ENCODE data around the gene TRIM49D2.
"Not testable (repeated sequence)": the region's sequence is repeated elsewhere in the genome, so short reads cannot be mapped to it uniquely, and the experiment has no call there.

TRIM49D2 gene, protein sequence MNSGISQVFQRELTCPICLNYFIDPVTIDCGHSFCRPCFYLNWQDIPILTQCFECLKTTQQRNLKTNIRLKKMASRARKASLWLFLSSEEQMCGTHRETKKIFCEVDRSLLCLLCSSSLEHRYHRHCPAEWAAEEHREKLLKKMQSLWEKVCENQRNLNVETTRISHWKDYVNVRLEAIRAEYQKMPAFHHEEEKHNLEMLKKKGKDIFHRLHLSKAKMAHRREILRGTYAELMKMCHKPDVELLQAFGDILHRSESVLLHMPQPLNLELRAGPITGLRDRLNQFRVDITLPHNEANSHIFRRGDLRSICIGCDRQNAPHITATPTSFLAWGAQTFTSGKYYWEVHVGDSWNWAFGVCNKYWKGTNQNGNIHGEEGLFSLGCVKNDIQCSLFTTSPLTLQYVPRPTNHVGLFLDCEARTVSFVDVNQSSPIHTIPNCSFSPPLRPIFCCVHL

GRCh38 chr11:89923764-89924163 lies at the start of gene TRIM49D2:
Gene TRIM49D2, plus strand, starts transcription at chr11:89924064. Its CDS starts 2,698 bp downstream, at chr11:89926762.
- DNase-seq (ENCODE audit: low read depth), result not testable (repeated sequence)

DNA sequence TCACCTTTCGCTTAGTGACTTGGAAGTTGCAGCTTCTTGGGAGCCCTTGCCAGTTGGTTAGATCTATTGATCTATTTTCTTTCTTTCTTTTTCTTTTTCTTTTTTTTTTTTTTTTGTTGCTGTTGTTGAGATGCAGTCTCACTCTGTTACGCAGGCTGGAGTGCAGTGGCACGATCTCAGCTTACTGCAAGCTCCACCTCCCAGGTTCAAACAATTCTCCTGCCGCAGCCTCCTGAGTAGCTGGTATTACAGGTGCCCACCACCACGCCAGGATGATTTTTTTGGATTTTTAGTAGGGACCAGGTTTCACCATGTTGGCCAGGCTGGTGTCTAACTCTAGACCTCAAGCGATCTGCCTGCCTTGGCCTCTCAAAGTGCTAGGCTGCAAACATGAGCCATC lies 46.4 kb upstream of the TRIM49D2 start:
- DNase-seq (ENCODE audit: low read depth), result not testable (repeated sequence)

DNA sequence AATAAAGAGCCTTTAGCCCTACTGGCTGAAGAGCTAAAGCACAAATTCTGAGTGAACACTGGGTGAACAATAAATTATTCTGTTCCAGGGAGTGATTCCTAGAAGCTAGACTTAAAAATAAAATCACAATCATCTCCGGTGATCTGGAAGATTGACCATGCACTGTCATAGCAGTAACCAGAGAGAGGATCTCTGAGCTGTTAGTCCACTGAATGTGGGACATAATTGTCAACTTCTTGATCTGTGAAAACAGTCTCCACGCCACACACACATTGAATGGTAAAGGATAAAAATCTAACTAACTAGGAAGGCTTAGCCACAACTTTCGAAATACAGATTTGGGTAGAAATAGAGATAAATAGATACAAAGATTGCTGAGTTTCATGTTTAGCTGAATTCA lies 30.6 kb upstream of the TRIM49D2 start:
- not testable (repeated sequence) for DNase-seq (ENCODE audit: low read depth)

- DNase-seq (ENCODE audit: low read depth), result not testable (repeated sequence)
Measured at GRCh38 chr11:89900809-89901208, 23.1 kb upstream of the TRIM49D2 start.

DNA sequence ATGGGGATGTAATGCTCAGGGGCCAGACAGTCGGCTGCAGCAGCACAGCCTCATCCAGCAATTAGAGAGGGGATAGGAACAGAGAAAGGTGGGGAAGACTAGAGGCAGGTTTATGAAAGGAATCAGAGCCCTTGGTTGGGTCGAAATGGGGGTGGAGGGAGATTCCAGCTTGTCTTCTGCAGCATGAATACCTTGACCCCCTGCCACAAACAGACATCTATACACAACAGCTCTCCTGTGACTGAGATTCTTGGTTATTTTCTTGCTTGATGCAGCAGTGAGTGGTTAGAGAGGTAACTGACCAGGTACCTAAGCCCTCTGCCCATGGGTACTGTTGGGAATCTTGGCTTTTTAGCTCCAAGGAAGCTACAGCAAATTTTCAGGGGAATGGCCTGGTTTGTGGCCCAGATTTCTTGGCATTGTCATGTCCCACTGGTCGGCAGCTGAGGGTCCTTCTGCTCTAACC lies 1.6 kb upstream of the TRIM49D2 start, which contains the start of gene TRIM49D1:
Gene TRIM49D1, minus strand, starts transcription at position 51 of the 466 bp plus-strand sequence. CDS start 4,535 bp downstream, outside the sequence.
- no peak for DNase-seq (ENCODE audit: low read depth)

- DNase-seq (ENCODE audit: low read depth), result not testable (repeated sequence)
Measured at GRCh38 chr11:89960833-89961232, 37.0 kb downstream of the TRIM49D2 start.

DNA sequence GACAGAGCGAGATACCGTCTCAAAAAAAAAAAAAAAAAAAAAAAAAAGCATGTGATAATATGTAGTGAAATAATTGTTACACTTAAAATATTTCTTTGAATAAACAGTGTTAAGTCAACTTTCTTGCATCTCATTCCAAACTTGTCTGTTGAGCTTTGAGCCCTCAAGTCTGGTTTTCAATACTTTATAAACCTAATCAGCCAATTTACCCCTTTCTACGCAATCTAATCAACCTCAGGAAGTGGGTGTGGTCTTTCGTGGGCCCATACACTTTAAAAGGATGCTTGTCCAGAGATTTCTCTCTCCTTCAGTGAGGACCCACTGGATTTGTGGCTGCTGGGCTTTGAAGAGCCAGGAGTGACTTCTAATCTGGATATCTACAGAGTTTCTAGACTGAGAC lies 41.9 kb downstream of the TRIM49D2 start, which contains the start of gene TRIM64:
Gene TRIM64, plus strand, starts transcription at position 301 of the 400 bp plus-strand sequence. CDS start 2,467 bp downstream, outside the sequence.
- DNase-seq (ENCODE audit: low read depth), result not testable (repeated sequence)
